ENCODE results near the gene KCNIP4.

KCNIP4 gene

GRCh38 chr4:21012851-21013331 lies 935.7 kb downstream of the KCNIP4 start:
- DNase-seq = no peak

GRCh38 chr4:21011106-21011505 lies 937.5 kb downstream of the KCNIP4 start:
- no peak for DNase-seq

- DNase-seq = no peak
These were observed 938.6 kb downstream of the KCNIP4 start for GRCh38 chr4:21009956-21010355.

GRCh38 chr4:21005647-21006046 lies 942.9 kb downstream of the KCNIP4 start:
- DNase-seq = no peak

GRCh38 chr4:21002976-21003375 lies 945.6 kb downstream of the KCNIP4 start:
- DNase-seq = no peak

GRCh38 chr4:21002286-21002685 lies 946.3 kb downstream of the KCNIP4 start:
- no peak for DNase-seq

GRCh38 chr4:21001490-21001889 lies 947.1 kb downstream of the KCNIP4 start:
- no peak for DNase-seq

GRCh38 chr4:20997886-20998285 lies 950.7 kb downstream of the KCNIP4 start:
- no peak for DNase-seq

- no peak for DNase-seq
These were observed 953.0 kb downstream of the KCNIP4 start for GRCh38 chr4:20995610-20996009.

GRCh38 chr4:20995015-20995414 lies 953.6 kb downstream of the KCNIP4 start:
- no peak for DNase-seq

- DNase-seq = no peak
These were observed 956.6 kb downstream of the KCNIP4 start for GRCh38 chr4:20992002-20992401.

GRCh38 chr4:20987191-20987590 lies 961.4 kb downstream of the KCNIP4 start:
- no peak for DNase-seq

GRCh38 chr4:20984576-20984836 lies 964.1 kb downstream of the KCNIP4 start:
- DNase-seq = no peak

GRCh38 chr4:20983763-20984575 lies 964.6 kb downstream of the KCNIP4 start:
- DNase-seq = no peak

- DNase-seq = no peak
These were observed 966.0 kb downstream of the KCNIP4 start for GRCh38 chr4:20982544-20982943.

GRCh38 chr4:20960291-20960690 lies 988.3 kb downstream of the KCNIP4 start:
- no peak for DNase-seq

GRCh38 chr4:20954541-20954940 lies 994.0 kb downstream of the KCNIP4 start:
- DNase-seq = no peak

GRCh38 chr4:20944961-20945360 lies 1003.6 kb downstream of the KCNIP4 start:
- no peak for DNase-seq

GRCh38 chr4:20944451-20944850 lies 1004.1 kb downstream of the KCNIP4 start:
- DNase-seq = no peak

GRCh38 chr4:20938204-20938603 lies 1010.4 kb downstream of the KCNIP4 start:
- no peak for DNase-seq

- no peak for DNase-seq
These were observed 1022.0 kb downstream of the KCNIP4 start for GRCh38 chr4:20926529-20926928.

- no peak for DNase-seq
These were observed 1023.4 kb downstream of the KCNIP4 start for GRCh38 chr4:20925176-20925575.

GRCh38 chr4:20922962-20923361 lies 1025.6 kb downstream of the KCNIP4 start:
- DNase-seq = no peak

- no peak for DNase-seq
These were observed 1032.5 kb downstream of the KCNIP4 start for GRCh38 chr4:20916106-20916505.

GRCh38 chr4:20904966-20905365 lies 1043.6 kb downstream of the KCNIP4 start:
- no peak for DNase-seq
